ENCODE results near the gene ATP6V0A1. TPM values are rescaled to one million over a fixed set of nuclear protein-coding genes. Genes with fewer than 3 reads are reported as not detected.

The ATP6V0A1 gene
- total RNA-seq, 1 donor from 2014 or later: 69.4 TPM

DNA sequence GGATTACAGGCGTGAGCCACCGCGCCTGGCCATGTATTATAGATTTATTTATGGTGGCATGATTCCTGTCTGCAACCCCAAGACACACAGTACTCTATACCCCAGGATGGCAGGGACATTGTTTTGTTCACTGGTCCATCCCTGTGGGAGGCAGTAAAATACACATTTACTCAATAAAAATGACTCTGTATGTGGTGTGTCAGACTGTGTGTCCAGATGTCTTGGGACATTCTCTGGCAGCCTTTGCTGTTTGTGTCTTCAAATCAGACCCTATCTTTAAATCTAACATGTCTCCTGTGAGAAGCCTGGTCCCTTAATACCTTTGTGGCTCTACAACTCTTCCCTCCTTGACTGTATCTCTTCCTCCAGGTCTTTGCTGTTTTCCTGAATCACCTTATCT is 101.6 kb downstream of the ATP6V0A1 start:
- peak overlapping the region; percentile 59 for H3K27ac Mint-ChIP-seq
- no peak for TF ChIP-seq CTCF (conservative IDR thresholded peaks at IDR 0.05)
- no peaks in the 10 kb centered on the region for H3K27me3 Mint-ChIP-seq
- no peak for DNase-seq (ENCODE audit: extremely low spot score, unreplicated experiment)
- peaks cover 3% of the 10 kb centered on the region for H3K36me3 Mint-ChIP-seq
- H3K9me3 Mint-ChIP-seq: no peaks in the 10 kb centered on the region
- peaks cover 25% of the 10 kb centered on the region for H3K4me1 Mint-ChIP-seq (ENCODE audit: unreplicated experiment)
- H3K4me3 Mint-ChIP-seq: peak overlapping the region; percentile 81

DNA sequence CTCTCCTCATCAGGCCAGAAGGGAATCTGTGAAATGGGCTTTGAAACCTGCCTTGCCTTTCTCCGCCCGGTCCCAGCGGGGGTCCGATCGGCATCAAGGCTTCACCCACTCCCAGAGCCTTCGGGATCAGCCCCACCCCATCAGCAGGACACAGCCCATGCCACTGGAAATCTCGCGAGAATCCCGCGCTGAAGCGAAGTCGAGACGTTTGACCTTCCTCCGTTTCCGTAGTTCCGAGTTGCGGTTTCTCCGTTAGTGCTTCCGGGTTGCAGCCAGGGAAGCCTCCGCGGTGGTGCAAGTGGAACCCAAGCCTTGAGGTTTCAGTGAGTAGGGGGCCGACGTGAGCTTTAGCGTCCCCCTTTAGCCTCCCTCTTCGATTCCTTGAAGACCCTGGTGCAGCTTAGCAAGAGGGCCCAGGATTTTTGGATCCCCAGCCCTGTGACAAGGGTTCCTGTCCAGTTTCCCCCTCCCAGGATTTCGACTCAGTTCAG is 103.3 kb downstream of the ATP6V0A1 start, which contains the start of gene COASY:
TSS of gene COASY (plus strand) at position 252 of the 491 bp plus-strand sequence. CDS start 475 bp downstream, outside the sequence.
- H3K36me3 Mint-ChIP-seq: peaks cover 3% of the 10 kb centered on the region
- peak; percentile 95 for DNase-seq (ENCODE audit: extremely low spot score, unreplicated experiment)
- no peaks in the 10 kb centered on the region for H3K27me3 Mint-ChIP-seq
- peaks cover 23% of the 10 kb centered on the region for H3K4me1 Mint-ChIP-seq (ENCODE audit: unreplicated experiment)
- no peaks in the 10 kb centered on the region for H3K9me3 Mint-ChIP-seq
- peak within 1 kb of the TSS; percentile 92 for H3K4me3 Mint-ChIP-seq
- H3K27ac Mint-ChIP-seq: peak within 1 kb of the TSS; percentile 88
- no peak for TF ChIP-seq CTCF (conservative IDR thresholded peaks at IDR 0.05)

DNA sequence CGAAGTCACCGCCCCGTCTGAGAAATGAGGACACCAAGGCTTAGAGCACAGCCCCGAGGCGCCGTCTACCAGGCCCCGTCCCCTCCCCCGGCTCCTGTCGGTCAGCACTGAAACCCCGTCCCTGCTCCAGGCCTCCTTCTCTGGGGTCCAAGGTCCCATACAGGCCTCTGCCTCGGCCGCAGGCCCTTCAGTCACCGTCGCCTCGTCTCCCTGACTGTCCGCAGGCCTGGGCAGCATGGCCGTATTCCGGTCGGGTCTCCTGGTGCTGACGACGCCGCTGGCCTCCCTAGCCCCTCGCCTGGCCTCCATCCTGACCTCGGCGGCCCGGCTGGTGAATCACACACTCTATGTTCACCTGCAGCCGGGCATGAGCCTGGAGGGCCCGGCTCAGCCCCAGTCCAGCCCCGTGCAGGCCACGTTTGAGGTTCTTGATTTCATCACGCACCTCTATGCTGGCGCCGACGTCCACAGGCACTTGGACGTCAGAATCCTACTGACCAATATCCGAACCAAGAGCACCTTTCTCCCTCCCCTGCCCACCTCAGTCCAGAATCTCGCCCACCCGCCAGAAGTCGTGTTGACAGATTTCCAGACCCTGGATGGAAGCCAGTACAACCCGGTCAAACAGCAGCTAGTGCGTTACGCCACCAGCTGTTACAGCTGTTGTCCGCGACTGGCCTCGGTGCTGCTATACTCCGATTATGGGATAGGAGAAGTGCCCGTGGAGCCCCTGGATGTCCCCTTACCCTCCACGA is 103.9 kb downstream of the ATP6V0A1 start:
- DNase-seq (ENCODE audit: extremely low spot score, unreplicated experiment): no peak
- no peaks in the 10 kb centered on the region for H3K9me3 Mint-ChIP-seq
- peaks cover 4% of the 10 kb centered on the region for H3K36me3 Mint-ChIP-seq
- H3K4me3 Mint-ChIP-seq: peak overlapping the region; percentile 92
- TF ChIP-seq CTCF (conservative IDR thresholded peaks at IDR 0.05): no peak
- H3K27me3 Mint-ChIP-seq: no peaks in the 10 kb centered on the region
- peak overlapping the region; percentile 88 for H3K27ac Mint-ChIP-seq
- peaks cover 21% of the 10 kb centered on the region for H3K4me1 Mint-ChIP-seq (ENCODE audit: unreplicated experiment)

GRCh38 chr17:42563143-42563509 is 104.4 kb downstream of the ATP6V0A1 start:
- DNase-seq (ENCODE audit: extremely low spot score, unreplicated experiment): no peak
- TF ChIP-seq CTCF (conservative IDR thresholded peaks at IDR 0.05): no peak
- Mint-ChIP-seq H3K9me3 (no peaks in the 10 kb centered on the region), H3K4me3 (peak overlapping the region; percentile 92), H3K4me1 (ENCODE audit: unreplicated experiment) (peaks cover 24% of the 10 kb centered on the region), H3K36me3 (peaks cover 7% of the 10 kb centered on the region), H3K27me3 (no peaks in the 10 kb centered on the region), H3K27ac (peak overlapping the region; percentile 88)

DNA sequence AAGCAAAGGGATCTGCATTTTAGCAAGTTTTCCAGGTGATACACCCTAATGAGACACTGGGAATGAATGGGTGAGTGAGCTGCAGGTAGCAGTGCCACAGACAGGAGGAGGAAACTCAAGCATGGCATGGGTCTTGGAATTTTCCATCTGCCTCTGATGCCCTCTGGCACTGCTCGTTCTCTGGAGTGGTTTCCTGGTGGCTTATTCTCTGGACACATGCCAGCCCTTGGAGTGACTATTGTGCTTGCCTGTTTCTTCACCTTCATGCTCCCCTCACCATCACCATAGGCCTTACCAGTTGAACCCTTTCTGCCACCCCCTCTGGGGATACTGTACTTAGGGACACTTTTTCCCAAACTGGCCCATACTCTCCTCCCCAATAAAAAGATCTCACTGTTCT is 104.9 kb downstream of the ATP6V0A1 start:
- no peak for TF ChIP-seq CTCF (conservative IDR thresholded peaks at IDR 0.05)
- Mint-ChIP-seq H3K36me3 (peaks cover 7% of the 10 kb centered on the region), H3K9me3 (no peaks in the 10 kb centered on the region), H3K27me3 (no peaks in the 10 kb centered on the region), H3K27ac (no peak overlapping the region), H3K4me1 (ENCODE audit: unreplicated experiment) (peaks cover 24% of the 10 kb centered on the region), H3K4me3 (peak overlapping the region; percentile 92)
- no peak for DNase-seq (ENCODE audit: extremely low spot score, unreplicated experiment)
